ENCODE data around the gene BAHD1.

BAHD1 gene

DNA sequence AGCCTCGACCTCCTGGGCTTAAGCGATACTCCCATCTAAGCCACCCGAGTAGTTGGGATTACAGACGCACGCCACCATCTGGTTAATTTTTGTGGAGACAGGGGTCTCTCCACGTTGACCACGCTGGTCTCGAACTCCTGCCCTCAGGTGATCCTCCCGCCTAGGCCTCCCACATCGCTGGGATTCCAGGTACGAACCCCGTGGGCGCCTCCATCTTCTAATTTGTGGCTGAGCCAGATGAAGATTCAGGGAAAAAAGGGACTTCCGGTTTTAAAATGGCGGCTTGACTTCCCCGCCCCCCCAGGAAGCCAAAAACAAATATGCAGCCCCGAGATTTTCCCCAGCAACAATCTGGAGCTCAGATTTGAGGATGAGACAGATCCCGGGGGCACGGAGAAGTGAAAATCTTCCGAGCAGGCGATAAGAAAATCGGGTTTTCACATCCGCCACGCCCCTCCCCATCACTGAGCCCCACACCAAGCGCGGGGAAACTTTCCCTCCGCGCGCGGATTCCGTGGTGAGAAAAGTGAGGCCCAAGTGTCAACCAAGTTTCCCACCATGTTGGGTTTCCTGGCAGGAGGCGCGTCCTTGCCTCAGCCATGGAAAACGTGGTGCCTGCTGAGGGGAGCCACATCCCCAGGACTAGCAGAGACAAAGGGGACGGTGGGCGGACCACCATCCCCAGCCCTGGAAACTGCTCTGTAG, 45.5 kb downstream of the BAHD1 start:
- WGBS, 2 donors (ENCODE audit: extremely low coverage in 2 of 2, insufficient read length in 2 of 2, insufficient replicate concordance in 1 of 2): no CpG with 5 or more reads among the region's 36 CpGs
- H3K18ac ChIP-seq (ENCODE audit: low read length): no peak overlapping the region
- no peak overlapping the region for H3K4me3 ChIP-seq (ENCODE audit: low read length in 2 of 2)

DNA sequence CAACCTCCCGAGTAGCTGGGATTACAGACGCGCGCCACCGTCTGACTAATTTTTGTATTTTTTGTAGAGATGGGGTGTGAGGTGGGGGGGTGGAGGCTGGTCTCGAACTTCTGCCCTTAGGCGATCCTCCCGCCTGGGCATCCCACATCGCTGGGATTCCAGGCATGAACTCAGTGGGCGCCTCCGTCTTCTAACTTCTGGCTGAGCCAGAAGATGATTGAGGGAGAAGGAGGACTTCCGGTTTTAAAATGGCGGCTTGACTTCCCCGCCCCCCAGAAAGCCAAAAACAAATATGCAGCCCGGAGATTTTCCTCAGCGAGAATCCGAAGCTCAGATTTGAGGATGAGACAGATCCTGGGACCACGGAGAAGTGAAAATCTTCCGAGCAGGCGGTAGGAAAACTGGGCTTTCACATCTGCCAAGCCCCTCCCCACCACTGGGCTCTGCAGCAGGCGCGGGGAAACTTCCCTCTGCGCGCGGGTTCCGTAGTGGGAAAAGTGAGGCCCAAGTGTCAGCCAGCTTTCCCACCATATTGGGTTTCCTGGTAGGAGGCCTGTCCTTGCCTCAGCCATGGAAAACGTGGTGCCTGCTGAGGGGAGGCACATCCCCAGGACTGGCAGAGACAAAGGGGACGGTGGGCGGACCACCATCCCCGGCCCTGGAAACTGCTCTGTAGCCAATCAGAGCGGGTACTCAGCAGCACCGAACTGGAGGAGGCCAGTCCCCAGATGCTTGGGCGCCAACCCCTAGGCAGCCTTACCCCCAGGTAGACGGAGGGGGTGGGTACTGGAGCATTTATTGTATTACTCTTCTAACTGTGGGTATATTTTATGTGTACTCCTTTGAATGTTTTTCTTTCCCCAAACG, 47.3 kb downstream of the BAHD1 start:
- Histone ChIP-seq H3K4me1 (ENCODE audit: control insufficient read depth in 2 of 2, insufficient read depth in 1 of 2, low read depth in 1 of 2, low read length in 2 of 2) (no peaks in the 10 kb centered on the region), H3K14ac (ENCODE audit: low read length) (no peak overlapping the region), H2BK120ac (ENCODE audit: low read depth, low read length) (no peak overlapping the region), H2BK15ac (ENCODE audit: low read length) (no peak overlapping the region), H2AK5ac (ENCODE audit: low read depth, low read length) (no peak overlapping the region), H3K9me3 (replicated peaks in 1 of 2; ENCODE audit: control insufficient read depth in 2 of 2, insufficient read depth in 1 of 2, low read depth in 1 of 2, low read length in 2 of 2) (no peaks in the 10 kb centered on the region), H3K23ac (ENCODE audit: low read depth, low read length, poor library complexity) (peak overlapping the region; percentile 43), H2AFZ (ENCODE audit: low read length) (no peak overlapping the region), H2BK12ac (ENCODE audit: low read length) (peak overlapping the region; percentile 10), H2BK5ac (ENCODE audit: low read length) (no peak overlapping the region), H3K4me3 (ENCODE audit: low read length in 2 of 2) (no peak overlapping the region), H3K4ac (ENCODE audit: low read length) (no peak overlapping the region), H3K18ac (ENCODE audit: low read length) (no peak overlapping the region), H3K4me2 (ENCODE audit: insufficient read depth, low read length, poor library complexity, severe bottlenecking) (no peak overlapping the region), H3K79me1 (ENCODE audit: low read depth, low read length) (no peaks in the 10 kb centered on the region), H4K91ac (ENCODE audit: low read depth, low read length, poor library complexity) (no peak overlapping the region), H3K36me3 (replicated peaks in 1 of 2; ENCODE audit: control insufficient read depth in 2 of 2, insufficient read depth in 2 of 2, low read length in 2 of 2) (no peaks in the 10 kb centered on the region), H3K27me3 (ENCODE audit: control insufficient read depth in 3 of 3, insufficient read depth in 3 of 3, low read depth in 1 of 3, low read length in 3 of 3) (no peaks in the 10 kb centered on the region), H3K9ac (ENCODE audit: low read depth, low read length, poor library complexity) (no peak overlapping the region), H3K27ac (replicated peaks; ENCODE audit: low read length) (no peak overlapping the region), H4K8ac (ENCODE audit: low read depth, low read length) (no peak overlapping the region)
- no CpG with 5 or more reads among the region's 35 CpGs for WGBS, 2 donors (ENCODE audit: extremely low coverage in 2 of 2, insufficient read length in 2 of 2, insufficient replicate concordance in 1 of 2)
- DNase-seq (ENCODE audit: low spot score): no peak

More for the DNA sequence above, 45.5 kb downstream of the BAHD1 start:
- no peak overlapping the region for H3K9ac ChIP-seq (ENCODE audit: low read depth, low read length, poor library complexity)
- no peaks in the 10 kb centered on the region for H3K9me3 ChIP-seq (replicated peaks in 1 of 2; ENCODE audit: control insufficient read depth in 2 of 2, insufficient read depth in 1 of 2, low read depth in 1 of 2, low read length in 2 of 2)
- DNase-seq (ENCODE audit: low spot score): no peak
- no peak overlapping the region for H3K4ac ChIP-seq (ENCODE audit: low read length)
- H2BK5ac ChIP-seq (ENCODE audit: low read length): no peak overlapping the region
- H2AK5ac ChIP-seq (ENCODE audit: low read depth, low read length): no peak overlapping the region
- H2BK15ac ChIP-seq (ENCODE audit: low read length): no peak overlapping the region
- H3K14ac ChIP-seq (ENCODE audit: low read length): no peak overlapping the region
- H3K23ac ChIP-seq (ENCODE audit: low read depth, low read length, poor library complexity): no peak overlapping the region
- H2BK12ac ChIP-seq (ENCODE audit: low read length): no peak overlapping the region
- no peak overlapping the region for H2BK120ac ChIP-seq (ENCODE audit: low read depth, low read length)
- no peak overlapping the region for H4K8ac ChIP-seq (ENCODE audit: low read depth, low read length)
- H3K36me3 ChIP-seq (replicated peaks in 1 of 2; ENCODE audit: control insufficient read depth in 2 of 2, insufficient read depth in 2 of 2, low read length in 2 of 2): no peaks in the 10 kb centered on the region
- H3K4me2 ChIP-seq (ENCODE audit: insufficient read depth, low read length, poor library complexity, severe bottlenecking): no peak overlapping the region
- H2AFZ ChIP-seq (ENCODE audit: low read length): no peak overlapping the region
- H4K91ac ChIP-seq (ENCODE audit: low read depth, low read length, poor library complexity): no peak overlapping the region
- no peaks in the 10 kb centered on the region for H3K79me1 ChIP-seq (ENCODE audit: low read depth, low read length)
- H3K27ac ChIP-seq (replicated peaks; ENCODE audit: low read length): no peak overlapping the region
- H3K4me1 ChIP-seq (ENCODE audit: control insufficient read depth in 2 of 2, insufficient read depth in 1 of 2, low read depth in 1 of 2, low read length in 2 of 2): no peaks in the 10 kb centered on the region
- H3K27me3 ChIP-seq (ENCODE audit: control insufficient read depth in 3 of 3, insufficient read depth in 3 of 3, low read depth in 1 of 3, low read length in 3 of 3): no peaks in the 10 kb centered on the region

DNA sequence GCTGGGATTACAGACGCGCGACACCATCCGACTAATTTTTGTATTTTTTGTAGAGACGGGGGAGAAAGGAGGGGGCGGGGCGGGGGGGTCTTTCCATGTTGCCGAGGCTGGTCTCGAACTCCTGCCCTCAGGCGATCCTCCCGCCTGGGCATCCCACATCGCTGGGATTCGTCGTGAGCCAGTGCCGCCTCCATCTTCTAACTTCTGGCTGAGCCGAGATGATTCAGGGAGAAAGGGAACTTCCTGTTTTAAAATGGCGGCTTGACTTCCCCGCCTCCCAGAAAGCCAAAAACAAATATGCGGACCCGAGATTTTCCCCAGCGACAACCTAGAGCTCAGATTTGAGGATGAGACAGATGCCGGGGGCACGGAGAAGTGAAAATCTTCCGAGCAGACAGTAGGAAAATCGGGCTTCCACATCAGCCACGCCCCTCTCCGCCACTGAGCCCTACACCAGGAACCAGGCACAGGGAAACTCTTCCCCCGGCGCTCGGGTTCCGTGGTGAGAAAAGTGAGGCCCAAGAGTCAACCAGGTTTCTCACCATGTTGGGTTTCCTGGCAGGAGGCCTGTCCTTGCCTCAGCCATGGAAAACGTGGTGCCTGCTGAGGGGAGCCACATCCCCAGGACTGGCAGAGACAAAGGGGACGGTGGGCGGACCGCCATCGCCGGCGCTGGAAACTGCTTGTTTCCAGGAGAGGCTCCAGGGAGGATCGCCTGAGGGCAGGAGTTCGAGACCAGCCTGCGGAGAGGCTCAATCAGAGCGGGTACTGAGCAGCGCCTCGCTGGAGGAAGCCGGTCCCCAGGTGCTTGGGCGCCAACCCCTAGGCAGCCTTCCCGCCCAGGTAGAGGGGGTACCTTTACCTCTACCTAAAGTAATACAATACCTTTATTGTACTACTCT, 48.8 kb downstream of the BAHD1 start:
- H3K14ac ChIP-seq (ENCODE audit: low read length): no peak overlapping the region

More for the DNA sequence above, 48.8 kb downstream of the BAHD1 start:
- Histone ChIP-seq H3K4me3 (ENCODE audit: low read length in 2 of 2) (no peak overlapping the region), H3K4me2 (ENCODE audit: insufficient read depth, low read length, poor library complexity, severe bottlenecking) (no peak overlapping the region), H2AFZ (ENCODE audit: low read length) (peak overlapping the region; percentile 49), H4K91ac (ENCODE audit: low read depth, low read length, poor library complexity) (no peak overlapping the region), H3K79me1 (ENCODE audit: low read depth, low read length) (no peaks in the 10 kb centered on the region), H3K36me3 (replicated peaks in 1 of 2; ENCODE audit: control insufficient read depth in 2 of 2, insufficient read depth in 2 of 2, low read length in 2 of 2) (no peaks in the 10 kb centered on the region), H3K4me1 (ENCODE audit: control insufficient read depth in 2 of 2, insufficient read depth in 1 of 2, low read depth in 1 of 2, low read length in 2 of 2) (peaks cover 3 to 11% of the 10 kb centered on the region in 2 donors), H3K9me3 (replicated peaks in 1 of 2; ENCODE audit: control insufficient read depth in 2 of 2, insufficient read depth in 1 of 2, low read depth in 1 of 2, low read length in 2 of 2) (no peaks in the 10 kb centered on the region), H3K23ac (ENCODE audit: low read depth, low read length, poor library complexity) (no peak overlapping the region), H2BK120ac (ENCODE audit: low read depth, low read length) (no peak overlapping the region), H4K8ac (ENCODE audit: low read depth, low read length) (no peak overlapping the region), H2BK15ac (ENCODE audit: low read length) (no peak overlapping the region), H3K27ac (replicated peaks; ENCODE audit: low read length) (no peak overlapping the region), H3K27me3 (ENCODE audit: control insufficient read depth in 3 of 3, insufficient read depth in 3 of 3, low read depth in 1 of 3, low read length in 3 of 3) (no peaks in the 10 kb centered on the region), H2BK5ac (ENCODE audit: low read length) (no peak overlapping the region), H3K18ac (ENCODE audit: low read length) (no peak overlapping the region), H2BK12ac (ENCODE audit: low read length) (no peak overlapping the region), H2AK5ac (ENCODE audit: low read depth, low read length) (no peak overlapping the region), H3K4ac (ENCODE audit: low read length) (no peak overlapping the region), H3K9ac (ENCODE audit: low read depth, low read length, poor library complexity) (no peak overlapping the region)
- WGBS, 2 donors (ENCODE audit: extremely low coverage in 2 of 2, insufficient read length in 2 of 2, insufficient replicate concordance in 1 of 2): no CpG with 5 or more reads among the region's 47 CpGs
- DNase-seq (ENCODE audit: low spot score): no peak
